ENCODE measurements around the gene NCS1. TPM values are rescaled to one million over a fixed set of nuclear protein-coding genes. Genes with fewer than 3 reads are reported as not detected.
A peak's percentile ranks its signal among the peaks of the same experiment; 100 is the strongest.

The NCS1 gene
- total RNA-seq, 4 donors from 2014 or later, result 105 to 231 (median 127) TPM

- ATAC-seq, result peak; percentile 40
- H3K4me1 ChIP-seq, result peaks cover 0 to 90% (median 36%) of the 10 kb centered on the region in 3 donors
- peak overlapping the region; percentile 75 to 98 (median 91) for H3K27ac ChIP-seq
- H3K9me3 ChIP-seq, result no peaks in the 10 kb centered on the region
- peak overlapping the region in 1 of 2 donors; percentile 4 for H3K4me3 ChIP-seq
- WGBS, 2 donors (ENCODE audit: low coverage in 1 of 2), result 0 to 7% methylated on average over 1 of the region's 7 CpGs
- H3K27me3 ChIP-seq, result no peaks in the 10 kb centered on the region
- H3K36me3 ChIP-seq, result no peaks in the 10 kb centered on the region
- TF ChIP-seq CTCF (IDR thresholded peaks at IDR 0.05), result no peak
- peak; percentile 55 for TF ChIP-seq POLR2AphosphoS5 (IDR thresholded peaks at IDR 0.05)
Observed at GRCh38 chr9:130183133-130183762, 11.0 kb downstream of the NCS1 start.

GRCh38 chr9:130185017-130185416 lies 12.8 kb downstream of the NCS1 start:
- ATAC-seq, result peak; percentile 18
- WGBS, 2 donors (ENCODE audit: low coverage in 1 of 2), result 42 to 60% methylated on average over 1 to 12 of the region's 15 CpGs
- Histone ChIP-seq H3K4me3 (peak overlapping the region in 1 of 2 donors; percentile 56), H3K36me3 (no peaks in the 10 kb centered on the region), H3K4me1 (peaks cover 0 to 99% (median 43%) of the 10 kb centered on the region in 3 donors), H3K27ac (peak overlapping the region; percentile 75 to 98 (median 94)), H3K27me3 (no peaks in the 10 kb centered on the region), H3K9me3 (no peaks in the 10 kb centered on the region)
- peak; percentile 79 for TF ChIP-seq POLR2AphosphoS5 (IDR thresholded peaks at IDR 0.05)
- TF ChIP-seq CTCF (IDR thresholded peaks at IDR 0.05), result peak in 2 of 4 experiments; percentile 18 to 20
- TF ChIP-seq EP300 (IDR thresholded peaks at IDR 0.05), result no peak

GRCh38 chr9:130185490-130186031 lies 13.4 kb downstream of the NCS1 start:
- H3K4me1 ChIP-seq, result peaks cover 0 to 100% (median 43%) of the 10 kb centered on the region in 3 donors
- no peaks in the 10 kb centered on the region for H3K9me3 ChIP-seq
- peak; percentile 39 for ATAC-seq
- peak in 1 of 2 donors; percentile 24 for TF ChIP-seq POLR2A (IDR thresholded peaks at IDR 0.05)
- no peak for TF ChIP-seq EP300 (IDR thresholded peaks at IDR 0.05)
- no peak for TF ChIP-seq POLR2AphosphoS5 (IDR thresholded peaks at IDR 0.05)
- TF ChIP-seq CTCF (IDR thresholded peaks at IDR 0.05), result no peak
- H3K27me3 ChIP-seq, result no peaks in the 10 kb centered on the region
- peak overlapping the region in 1 of 2 donors; percentile 56 for H3K4me3 ChIP-seq
- WGBS, 2 donors (ENCODE audit: low coverage in 1 of 2), result 40% methylated on average over 2 of the region's 17 CpGs; no CpG with 5 or more reads in 1 of the 2 donors
- H3K27ac ChIP-seq, result peak overlapping the region; percentile 75 to 98 (median 94)
- no peaks in the 10 kb centered on the region for H3K36me3 ChIP-seq

GRCh38 chr9:130186051-130186450 lies 13.8 kb downstream of the NCS1 start:
- H3K4me1 ChIP-seq, result peaks cover 0 to 100% (median 43%) of the 10 kb centered on the region in 3 donors
- H3K27me3 ChIP-seq, result no peaks in the 10 kb centered on the region
- TF ChIP-seq EP300 (IDR thresholded peaks at IDR 0.05) (no peak), POLR2AphosphoS5 (IDR thresholded peaks at IDR 0.05) (peak; percentile 60), POLR2A (IDR thresholded peaks at IDR 0.05) (peak in 1 of 2 donors; percentile 2), CTCF (IDR thresholded peaks at IDR 0.05) (no peak)
- no peaks in the 10 kb centered on the region for H3K36me3 ChIP-seq
- ATAC-seq, result peak; percentile 24
- no peaks in the 10 kb centered on the region for H3K9me3 ChIP-seq
- H3K4me3 ChIP-seq, result peak overlapping the region in 1 of 2 donors; percentile 56
- peak overlapping the region; percentile 75 to 98 (median 94) for H3K27ac ChIP-seq
- WGBS, 2 donors (ENCODE audit: low coverage in 1 of 2), result 20 to 32% methylated on average over 1 to 3 of the region's 6 CpGs

Data from gastroesophageal sphincter (tissue), 4 donors.